MCF 10A (cell line): Measurements from ENCODE around the gene ANKRD13D. TPM values are rescaled to one million over a fixed set of nuclear protein-coding genes. Genes with fewer than 3 reads are reported as not detected.

Experiments used
- BruUV-seq: library from RNA; stranded (reverse); fragments of 400-500 nt; replicated peaks from 2 replicates; lab custom pipeline; 2021; lab: Mats Ljungman, UMichigan
- CTCF ChIA-PET: fragments of 300-600 bp; sonication (Branson Sonifier 250); formaldehyde crosslinking; extraction: SDS; loops from one replicate; lab custom pipeline; 2021; ENCODE audit warnings: antibody characterized with exemption, inconsistent platforms; lab: Yijun Ruan, JAX
- POLR2A ChIA-PET: fragments of 300-600, 350-650 bp; sonication (Branson Sonifier 250); formaldehyde crosslinking; extraction: SDS; loops from one replicate; lab custom pipeline; 2020; ENCODE audit warnings: antibody characterized with exemption, inconsistent platforms; lab: Yijun Ruan, JAX
- DNase-seq: peaks from one replicate; pipeline ENCODE4 v3.0.0-alpha.2; 2018; ENCODE audit not compliant: unreplicated experiment
- H3K27ac Mint-ChIP-seq: one replicate; pipeline ENCODE4 v1.8.0; 2022; ENCODE audit warnings: mild to moderate bottlenecking, low read depth, mixed read lengths; ENCODE audit not compliant: unreplicated experiment
- H3K27me3 Mint-ChIP-seq: one replicate; pipeline ENCODE4 v1.8.0; 2022; ENCODE audit warnings: mixed read lengths; ENCODE audit not compliant: insufficient read depth, unreplicated experiment
- H3K36me3 Mint-ChIP-seq: one replicate; pipeline ENCODE4 v1.8.0; 2022; ENCODE audit warnings: mild to moderate bottlenecking, moderate library complexity, mixed read lengths; ENCODE audit not compliant: insufficient read depth, unreplicated experiment
- H3K4me1 Mint-ChIP-seq: one replicate; pipeline ENCODE4 v1.8.0; 2022; ENCODE audit warnings: mixed read lengths; ENCODE audit not compliant: insufficient read depth, unreplicated experiment
- H3K4me3 Mint-ChIP-seq: one replicate; pipeline ENCODE4 v1.8.0; 2022; ENCODE audit warnings: mild to moderate bottlenecking, moderate library complexity, mixed read lengths; ENCODE audit not compliant: unreplicated experiment
- H3K9me3 Mint-ChIP-seq: one replicate; pipeline ENCODE4 v1.8.0; 2022; ENCODE audit warnings: mixed read lengths; ENCODE audit not compliant: unreplicated experiment
- CTCF ChIP-seq: fragments of 200-600 bp; IDR thresholded peaks from one replicate; pipeline ENCODE4 v1.8.0; 2022; ENCODE audit warnings: antibody characterized with exemption, mild to moderate bottlenecking; ENCODE audit not compliant: unreplicated experiment
- intact Hi-C: fragments of 100-400 bp; cut with micrococcal nuclease; formaldehyde crosslinking; loops from 2 replicates; pipeline ENCODE4 v1.14.1; 2022
- total RNA-seq: library from RNA; stranded (reverse); gene quantifications from 2 replicates; pipeline ENCODE4 v1.2.3, GENCODE V29; 2022

The ANKRD13D gene
- total RNA-seq, 1 experiment from 2014 or later, result 39.7 TPM

GRCh38 chr11:67284811-67285540 lies 4.1 kb upstream of the ANKRD13D start:
- POLR2A ChIA-PET, result no interaction called here
- no peak for DNase-seq
- BruUV-seq, result no TSS peak
- CTCF ChIA-PET, result no interaction called here
- Mint-ChIP-seq H3K9me3 (no peaks in the 10 kb centered on the region), H3K27ac (no peak overlapping the region), H3K36me3 (peaks cover 28% of the 10 kb centered on the region), H3K27me3 (no peaks in the 10 kb centered on the region), H3K4me1 (peaks cover 13% of the 10 kb centered on the region), H3K4me3 (no peak overlapping the region)
- TF ChIP-seq CTCF, result no peak
- intact Hi-C loops, result no loop called here

GRCh38 chr11:67285541-67286498 lies 3.3 kb upstream of the ANKRD13D start:
- no peaks in the 10 kb centered on the region for H3K27me3 Mint-ChIP-seq
- no peaks in the 10 kb centered on the region for H3K9me3 Mint-ChIP-seq
- no peak for TF ChIP-seq CTCF
- CTCF ChIA-PET, result interaction anchor here (0.6 kb wide), 1 partner anchor 94 kb away, joined by 3 read pairs; no protein-coding TSS in a partner anchor
- peaks cover 13% of the 10 kb centered on the region for H3K4me1 Mint-ChIP-seq
- DNase-seq, result no peak
- H3K4me3 Mint-ChIP-seq, result no peak overlapping the region
- peaks cover 31% of the 10 kb centered on the region for H3K36me3 Mint-ChIP-seq
- intact Hi-C loops, result no loop called here
- POLR2A ChIA-PET, result interaction anchor here (0.6 to 4.8 kb wide), 2 partner anchors 8 to 17 kb away, joined by 3 to 51 read pairs; partner anchors contain the start of gene SSH3
- no peak overlapping the region for H3K27ac Mint-ChIP-seq
- BruUV-seq, result TSS peak; percentile 31

DNA sequence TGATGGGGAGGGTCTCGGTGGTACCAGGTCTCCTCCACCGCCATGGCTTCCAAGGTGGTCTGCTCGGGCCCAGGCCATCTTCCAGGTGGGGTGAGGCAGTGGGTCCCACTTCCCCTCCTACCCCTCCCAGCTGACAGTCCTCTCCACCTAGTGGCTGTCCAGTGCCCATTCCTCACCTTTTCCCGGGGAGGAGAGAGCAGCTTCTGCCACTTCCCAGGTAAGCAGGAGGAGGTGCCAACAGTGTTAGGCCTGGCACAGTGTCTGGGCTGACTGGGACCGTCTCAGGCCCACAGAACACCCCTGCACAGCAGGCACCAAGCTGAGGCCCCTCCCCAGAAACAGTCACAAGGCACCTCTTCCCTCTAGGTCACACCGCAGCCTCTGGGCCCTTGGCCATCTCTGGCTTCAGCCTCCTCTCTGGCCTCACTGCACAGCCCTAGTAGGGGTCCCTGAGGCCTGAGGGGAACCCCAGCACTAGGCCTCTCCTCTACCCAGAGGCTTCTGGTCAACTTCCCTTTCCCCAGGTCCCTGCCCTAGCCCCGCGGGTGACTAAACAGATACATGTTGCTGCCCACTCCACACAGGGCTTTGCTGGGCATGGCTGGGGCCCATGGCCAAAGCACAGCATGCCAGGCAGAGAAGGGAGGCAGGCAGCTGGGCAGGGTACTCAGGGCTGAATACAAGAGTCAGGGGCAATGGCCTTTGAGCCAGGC lies 2.3 kb upstream of the ANKRD13D start:
- ChIA-PET POLR2A (interaction anchor here (0.6 to 4.8 kb wide), 2 partner anchors 9 to 16 kb away, joined by 3 to 51 read pairs; partner anchors contain the start of gene SSH3), CTCF (interaction anchor here (0.6 kb wide), 1 partner anchor 93 kb away, joined by 3 read pairs; no protein-coding TSS in a partner anchor)
- no peaks in the 10 kb centered on the region for H3K27me3 Mint-ChIP-seq
- no peaks in the 10 kb centered on the region for H3K9me3 Mint-ChIP-seq
- BruUV-seq, result no TSS peak
- TF ChIP-seq CTCF, result no peak
- H3K4me3 Mint-ChIP-seq, result peak overlapping the region; percentile 92
- peaks cover 35% of the 10 kb centered on the region for H3K36me3 Mint-ChIP-seq
- intact Hi-C loops, result no loop called here
- no peak for DNase-seq
- H3K4me1 Mint-ChIP-seq, result peaks cover 13% of the 10 kb centered on the region
- peak overlapping the region; percentile 96 for H3K27ac Mint-ChIP-seq
